Ramos (cell line): ENCODE results near the gene RBM41.

Experiments
- in situ Hi-C: fragments of 300-500 bp; cut with MboI; formaldehyde crosslinking; loops from one replicate; pipeline ENCODE4 v1.14.3; 2022; ENCODE audit warnings: low sequenced_read_pairs; ENCODE audit not compliant: unreplicated experiment

The RBM41 gene

DNA sequence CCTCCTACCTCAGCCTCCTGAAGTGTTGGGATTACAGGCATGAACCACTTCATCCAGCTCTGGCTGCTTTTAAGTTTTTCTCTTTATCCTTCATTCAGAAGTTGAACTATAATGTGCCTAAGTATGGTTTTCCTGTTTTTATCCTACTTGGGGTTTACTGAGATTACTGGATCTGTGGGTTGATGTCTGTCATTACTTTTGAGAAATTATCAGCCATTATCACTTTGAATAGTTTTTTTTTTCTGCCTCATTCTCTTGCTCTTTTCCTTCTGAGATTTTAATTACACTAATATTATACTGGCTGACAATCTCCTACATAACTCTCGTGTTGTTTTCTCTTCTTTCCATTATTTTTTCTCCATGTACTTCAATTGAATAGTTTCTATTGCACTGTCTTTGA is 71.0 kb downstream of the RBM41 start:
- in situ Hi-C loops, result no loop called here

DNA sequence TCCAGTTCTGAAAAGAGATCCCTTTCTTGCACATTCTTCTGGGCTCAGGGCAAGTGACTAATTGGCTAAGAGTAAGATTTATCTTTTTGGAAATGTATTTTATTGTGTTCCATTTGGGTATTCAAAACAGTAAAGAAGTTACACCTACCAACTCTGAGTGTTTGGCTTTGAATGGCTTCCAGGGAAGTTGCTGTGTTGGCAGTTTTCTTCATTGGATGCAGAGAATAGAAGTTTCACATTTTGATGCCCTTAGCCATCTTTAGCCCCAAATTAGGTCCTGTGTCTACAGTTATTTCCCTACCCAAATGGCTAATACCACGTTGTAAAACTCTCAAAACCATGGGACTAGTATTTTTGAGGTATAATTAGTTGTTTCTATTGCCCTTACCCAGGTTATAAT is 88.9 kb downstream of the RBM41 start:
- in situ Hi-C loops, result no loop called here

DNA sequence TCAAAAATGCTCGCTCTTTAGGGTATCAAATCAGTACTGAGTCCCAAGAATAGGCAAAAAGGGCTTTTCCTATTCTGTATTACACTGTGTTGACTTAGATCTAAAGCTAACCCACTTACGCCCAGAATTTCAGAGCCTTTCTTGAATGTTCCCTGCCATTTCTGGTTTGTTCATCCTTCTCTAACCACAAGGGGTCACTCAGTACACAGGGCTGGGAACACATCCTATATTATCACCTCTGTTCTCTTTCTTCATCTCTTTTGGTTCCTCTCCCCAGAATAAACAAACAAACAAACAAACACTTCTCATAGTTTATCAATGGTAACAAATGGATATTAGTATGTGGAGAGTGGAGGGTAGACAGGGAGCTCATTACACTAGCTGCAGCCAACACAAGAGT is 93.1 kb downstream of the RBM41 start:
- in situ Hi-C loops, result no loop called here

DNA sequence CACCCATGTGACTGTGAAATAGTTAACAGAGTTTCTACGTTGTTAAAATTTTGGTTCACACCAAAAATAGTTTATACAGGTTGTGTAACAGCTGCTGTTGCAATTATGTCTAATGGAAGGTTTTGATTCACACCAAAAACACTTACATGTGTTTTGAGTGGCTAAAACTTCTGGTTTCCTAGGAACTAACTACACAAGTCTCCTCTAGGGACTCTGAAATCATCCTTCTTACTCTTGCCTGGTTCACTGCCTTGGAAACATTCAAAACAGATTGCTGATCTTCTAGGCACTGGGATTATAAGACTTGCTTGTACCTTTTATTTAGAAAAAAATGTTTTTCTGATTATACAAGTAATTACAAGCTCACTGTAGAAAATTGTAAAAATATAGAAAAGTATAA is 103.7 kb downstream of the RBM41 start:
- in situ Hi-C loops, result no loop called here
